Hepatocyte (in vitro differentiated cells): ENCODE measurements around the gene PPFIBP2.

Experiments
- EZH2 ChIP-seq: fragments of 200-600 bp; sonication (generic); IDR thresholded peaks from 2 replicates; pipeline ENCODE4 v1.6.1; 2016; ENCODE audit warnings: antibody characterized with exemption, mild to moderate bottlenecking, borderline replicate concordance
- TF ChIP-seq, protein P1 (sequence below): fragments of 200-600 bp; sonication (generic); IDR thresholded peaks from 2 replicates; pipeline ENCODE4 v1.5.1; 2016; ENCODE audit warnings: antibody characterized with exemption, mild to moderate bottlenecking; ENCODE audit not compliant: poor library complexity

GRCh38 chr11:7595016-7595866 lies 81.4 kb downstream of the PPFIBP2 start:
- TF ChIP-seq, protein P1, sequence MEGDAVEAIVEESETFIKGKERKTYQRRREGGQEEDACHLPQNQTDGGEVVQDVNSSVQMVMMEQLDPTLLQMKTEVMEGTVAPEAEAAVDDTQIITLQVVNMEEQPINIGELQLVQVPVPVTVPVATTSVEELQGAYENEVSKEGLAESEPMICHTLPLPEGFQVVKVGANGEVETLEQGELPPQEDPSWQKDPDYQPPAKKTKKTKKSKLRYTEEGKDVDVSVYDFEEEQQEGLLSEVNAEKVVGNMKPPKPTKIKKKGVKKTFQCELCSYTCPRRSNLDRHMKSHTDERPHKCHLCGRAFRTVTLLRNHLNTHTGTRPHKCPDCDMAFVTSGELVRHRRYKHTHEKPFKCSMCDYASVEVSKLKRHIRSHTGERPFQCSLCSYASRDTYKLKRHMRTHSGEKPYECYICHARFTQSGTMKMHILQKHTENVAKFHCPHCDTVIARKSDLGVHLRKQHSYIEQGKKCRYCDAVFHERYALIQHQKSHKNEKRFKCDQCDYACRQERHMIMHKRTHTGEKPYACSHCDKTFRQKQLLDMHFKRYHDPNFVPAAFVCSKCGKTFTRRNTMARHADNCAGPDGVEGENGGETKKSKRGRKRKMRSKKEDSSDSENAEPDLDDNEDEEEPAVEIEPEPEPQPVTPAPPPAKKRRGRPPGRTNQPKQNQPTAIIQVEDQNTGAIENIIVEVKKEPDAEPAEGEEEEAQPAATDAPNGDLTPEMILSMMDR, result no peak
- TF ChIP-seq EZH2, result no peak
